ENCODE data around the gene CNOT11. TPM values are rescaled to one million over a fixed set of nuclear protein-coding genes. Genes with fewer than 3 reads are reported as not detected.

Gene CNOT11
- total and polyA plus RNA-seq, 2 of the 13 experiments (the other 11 are each of a cell fraction or from before 2014, with no cell fraction given): 114 to 209 TPM

DNA sequence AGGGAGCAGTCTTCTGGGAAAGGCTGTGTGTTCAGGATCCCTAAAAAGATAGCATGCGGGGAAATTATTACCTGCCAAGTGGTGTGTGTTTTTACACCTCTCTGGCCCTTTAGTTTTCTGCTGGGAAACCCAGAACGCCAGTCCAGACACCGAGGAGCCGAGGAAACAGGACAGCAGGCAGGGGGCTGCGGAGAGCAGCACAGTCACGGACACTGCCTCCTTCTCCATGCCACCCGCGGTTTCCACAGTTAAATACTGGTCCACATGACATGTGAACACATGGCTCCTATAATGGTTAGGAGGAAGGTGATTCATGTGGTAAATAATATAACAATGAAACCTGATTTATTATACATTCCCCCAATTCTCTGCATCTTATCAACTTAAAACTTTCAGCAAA, 20.4 kb downstream of the CNOT11 start (continued):
- TF ChIP-seq ZNF552 (CRISPR knock-in tag; IDR thresholded peaks at IDR 0.05; ENCODE audit: borderline replicate concordance): no peak
- no peak for TF ChIP-seq JUNB (CRISPR knock-in tag; IDR thresholded peaks at IDR 0.05; ENCODE audit: borderline replicate concordance)
- TF ChIP-seq ZBTB1 (CRISPR knock-in tag; IDR thresholded peaks at IDR 0.05; ENCODE audit: borderline replicate concordance): no peak
- no peak for TF ChIP-seq MAZ (IDR thresholded peaks at IDR 0.05; ENCODE audit: borderline replicate concordance, low read depth, low read length)
- TF ChIP-seq MAZ (CRISPR knock-in tag; IDR thresholded peaks at IDR 0.05; ENCODE audit: low read depth): no peak
- 0 out of 4 replicates have a peak, but pooled peaks of 1 of the 2 experiments have one; percentile 26 for TF ChIP-seq POLR2A (IDR thresholded peaks at IDR 0.05; ENCODE audit: insufficient read depth in 1 of 2, low read depth in 2 of 2, low read length in 2 of 2)
- no peak for TF ChIP-seq ZNF441 (CRISPR knock-in tag; IDR thresholded peaks at IDR 0.05; ENCODE audit: borderline replicate concordance)
- no peak for TF ChIP-seq ELF3 (CRISPR knock-in tag; IDR thresholded peaks at IDR 0.05)
- no peak for TF ChIP-seq MYPOP (CRISPR knock-in tag; IDR thresholded peaks at IDR 0.05)
- peak; percentile 28; the same call in 1 of the 2 replicates for TF ChIP-seq POLR2AphosphoS5 (IDR thresholded peaks at IDR 0.05; ENCODE audit: low read depth, low read length)
- no peak for TF ChIP-seq ZFP41 (CRISPR knock-in tag; IDR thresholded peaks at IDR 0.05; ENCODE audit: borderline replicate concordance)
- TF ChIP-seq KDM1A (CRISPR knock-in tag; IDR thresholded peaks at IDR 0.05): no peak
- no peak for TF ChIP-seq ATF5 (CRISPR knock-in tag; IDR thresholded peaks at IDR 0.05; ENCODE audit: low read depth)
- no peak for TF ChIP-seq ZNF280D (CRISPR knock-in tag; IDR thresholded peaks at IDR 0.05)
- TF ChIP-seq POLR2G (IDR thresholded peaks at IDR 0.05; ENCODE audit: low read depth, low read length): peak; percentile 49; the same call in 1 of the 2 replicates
- no peak for TF ChIP-seq ZSCAN30 (CRISPR knock-in tag; IDR thresholded peaks at IDR 0.05)

Data from HepG2 (cell line).